ENCODE data around the gene HEG1. TPM values are rescaled to one million over a fixed set of nuclear protein-coding genes. Genes with fewer than 3 reads are reported as not detected.
"Not testable (repeated sequence)": the region's sequence is repeated elsewhere in the genome, so short reads cannot be mapped to it uniquely, and the experiment has no call there.

HEG1 gene
- total RNA-seq, 6 experiments from 2014 or later, result 88.6 to 126 (median 105) TPM

GRCh38 chr3:125083776-125084175 lies 28.0 kb upstream of the HEG1 start:
- DNase-seq, result peak; percentile 52
- H3K27ac Mint-ChIP-seq, result peak overlapping the region; percentile 34; the same call in 1 of the 2 replicates
- H3K9me3 Mint-ChIP-seq, result peaks cover 6% of the 10 kb centered on the region; the same call in 1 of the 2 replicates
- TF ChIP-seq CTCF (IDR thresholded peaks at IDR 0.05), result no peak
- peaks cover 75% of the 10 kb centered on the region for H3K4me1 Mint-ChIP-seq (ENCODE audit: low read depth)
- H3K27me3 Mint-ChIP-seq (ENCODE audit: insufficient read depth), result peaks cover 2% of the 10 kb centered on the region; the same call in 1 of the 2 replicates
- peaks cover 7% of the 10 kb centered on the region for H3K36me3 Mint-ChIP-seq (ENCODE audit: low read depth)
- no peak overlapping the region for H3K4me3 Mint-ChIP-seq

GRCh38 chr3:125082339-125082738 lies 26.5 kb upstream of the HEG1 start:
- peak; percentile 8 for DNase-seq
- not testable (repeated sequence) for H3K9me3 Mint-ChIP-seq, H3K4me3 Mint-ChIP-seq

GRCh38 chr3:125080077-125080476 lies 24.3 kb upstream of the HEG1 start:
- Mint-ChIP-seq H3K9me3 (peaks cover 6% of the 10 kb centered on the region; the same call in 1 of the 2 replicates), H3K4me3 (no peak overlapping the region), H3K27ac (peak overlapping the region; percentile 57; the same call in 1 of the 2 replicates), H3K27me3 (ENCODE audit: insufficient read depth) (peaks cover 4% of the 10 kb centered on the region; the same call in 1 of the 2 replicates), H3K36me3 (ENCODE audit: low read depth) (peaks cover 7% of the 10 kb centered on the region), H3K4me1 (ENCODE audit: low read depth) (peaks cover 63% of the 10 kb centered on the region)
- DNase-seq, result no peak
- no peak for TF ChIP-seq CTCF (IDR thresholded peaks at IDR 0.05)

More at GRCh38 chr3:125082339-125082738, 26.5 kb upstream of the HEG1 start:
- H3K4me1 Mint-ChIP-seq (ENCODE audit: low read depth), result peaks cover 71% of the 10 kb centered on the region
- peak overlapping the region; percentile 43; the same call in 1 of the 2 replicates for H3K27ac Mint-ChIP-seq
- H3K36me3 Mint-ChIP-seq (ENCODE audit: low read depth); H3K27me3 Mint-ChIP-seq (ENCODE audit: insufficient read depth): not testable (repeated sequence)

GRCh38 chr3:125079675-125080045 lies 23.9 kb upstream of the HEG1 start:
- Mint-ChIP-seq H3K4me1 (ENCODE audit: low read depth) (peaks cover 67% of the 10 kb centered on the region), H3K9me3 (peaks cover 6% of the 10 kb centered on the region; the same call in 1 of the 2 replicates), H3K36me3 (ENCODE audit: low read depth) (peaks cover 7% of the 10 kb centered on the region), H3K4me3 (no peak overlapping the region), H3K27ac (peak overlapping the region; percentile 62), H3K27me3 (ENCODE audit: insufficient read depth) (peaks cover 4% of the 10 kb centered on the region; the same call in 1 of the 2 replicates)
- TF ChIP-seq CTCF (IDR thresholded peaks at IDR 0.05), result no peak
- peak; percentile 39 for DNase-seq

- peaks cover 6% of the 10 kb centered on the region; the same call in 1 of the 2 replicates for H3K9me3 Mint-ChIP-seq
These were observed 23.3 kb upstream of the HEG1 start for GRCh38 chr3:125078951-125079674.

More at GRCh38 chr3:125078951-125079674, 23.3 kb upstream of the HEG1 start:
- H3K27ac Mint-ChIP-seq, result peak overlapping the region; percentile 62
- no peak for TF ChIP-seq CTCF (IDR thresholded peaks at IDR 0.05)
- no peak for DNase-seq
- H3K27me3 Mint-ChIP-seq (ENCODE audit: insufficient read depth), result peaks cover 4% of the 10 kb centered on the region; the same call in 1 of the 2 replicates
- H3K36me3 Mint-ChIP-seq (ENCODE audit: low read depth), result peaks cover 7% of the 10 kb centered on the region
- peaks cover 68% of the 10 kb centered on the region for H3K4me1 Mint-ChIP-seq (ENCODE audit: low read depth)
- no peak overlapping the region for H3K4me3 Mint-ChIP-seq

Data from HFFc6 (cell line).